AG09319 (cell line): ENCODE measurements around the gene ASIC2.
A peak's percentile ranks its signal among the peaks of the same experiment; 100 is the strongest.

Experiments used
- DNase-seq: peaks from one replicate; pipeline ENCODE4 v3.0.0-alpha.2; 2010; ENCODE audit warnings: low read depth; ENCODE audit errors: extremely low read depth
- TF ChIP-seq, protein P1 (sequence below): IDR thresholded peaks from 2 replicates; pipeline ENCODE4 v1.5.1; 2011; ENCODE audit warnings: low read depth, mild to moderate bottlenecking, inconsistent platforms, low read length, moderate library complexity

The ASIC2 gene

GRCh38 chr17:33288954-33289353 lies 4.1 kb downstream of the ASIC2 start:
- no peak for DNase-seq
- TF ChIP-seq, protein P1, sequence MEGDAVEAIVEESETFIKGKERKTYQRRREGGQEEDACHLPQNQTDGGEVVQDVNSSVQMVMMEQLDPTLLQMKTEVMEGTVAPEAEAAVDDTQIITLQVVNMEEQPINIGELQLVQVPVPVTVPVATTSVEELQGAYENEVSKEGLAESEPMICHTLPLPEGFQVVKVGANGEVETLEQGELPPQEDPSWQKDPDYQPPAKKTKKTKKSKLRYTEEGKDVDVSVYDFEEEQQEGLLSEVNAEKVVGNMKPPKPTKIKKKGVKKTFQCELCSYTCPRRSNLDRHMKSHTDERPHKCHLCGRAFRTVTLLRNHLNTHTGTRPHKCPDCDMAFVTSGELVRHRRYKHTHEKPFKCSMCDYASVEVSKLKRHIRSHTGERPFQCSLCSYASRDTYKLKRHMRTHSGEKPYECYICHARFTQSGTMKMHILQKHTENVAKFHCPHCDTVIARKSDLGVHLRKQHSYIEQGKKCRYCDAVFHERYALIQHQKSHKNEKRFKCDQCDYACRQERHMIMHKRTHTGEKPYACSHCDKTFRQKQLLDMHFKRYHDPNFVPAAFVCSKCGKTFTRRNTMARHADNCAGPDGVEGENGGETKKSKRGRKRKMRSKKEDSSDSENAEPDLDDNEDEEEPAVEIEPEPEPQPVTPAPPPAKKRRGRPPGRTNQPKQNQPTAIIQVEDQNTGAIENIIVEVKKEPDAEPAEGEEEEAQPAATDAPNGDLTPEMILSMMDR: no peak

- DNase-seq: no peak
- TF ChIP-seq, protein P1: no peak
Measured at GRCh38 chr17:33287096-33287725, 5.9 kb downstream of the ASIC2 start.

DNA sequence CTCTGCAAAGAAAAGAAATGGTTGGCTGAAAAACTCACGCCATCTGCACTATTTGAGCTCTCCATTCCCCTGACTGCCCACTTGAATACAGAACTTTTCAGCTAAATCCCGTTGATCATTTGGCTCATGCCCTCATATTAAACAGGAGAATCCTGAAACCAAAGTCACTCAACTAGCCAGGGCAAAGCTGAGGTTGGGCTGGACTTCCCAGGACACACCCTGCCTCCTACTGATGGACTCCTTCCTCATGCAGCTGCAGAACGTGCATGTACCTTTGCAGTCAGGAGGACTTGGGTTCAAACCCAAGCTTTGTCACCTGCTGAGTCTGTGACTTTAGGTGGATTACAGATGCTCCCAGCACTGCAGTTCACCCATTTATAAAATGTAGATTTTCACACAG lies 7.7 kb downstream of the ASIC2 start:
- TF ChIP-seq, protein P1: no peak
- no peak for DNase-seq

- peak; percentile 68 for DNase-seq
- TF ChIP-seq, protein P1: no peak
Measured at GRCh38 chr17:33284022-33284421, 9.1 kb downstream of the ASIC2 start.

GRCh38 chr17:33280162-33280943 lies 12.7 kb downstream of the ASIC2 start:
- TF ChIP-seq, protein P1: no peak
- no peak for DNase-seq

DNA sequence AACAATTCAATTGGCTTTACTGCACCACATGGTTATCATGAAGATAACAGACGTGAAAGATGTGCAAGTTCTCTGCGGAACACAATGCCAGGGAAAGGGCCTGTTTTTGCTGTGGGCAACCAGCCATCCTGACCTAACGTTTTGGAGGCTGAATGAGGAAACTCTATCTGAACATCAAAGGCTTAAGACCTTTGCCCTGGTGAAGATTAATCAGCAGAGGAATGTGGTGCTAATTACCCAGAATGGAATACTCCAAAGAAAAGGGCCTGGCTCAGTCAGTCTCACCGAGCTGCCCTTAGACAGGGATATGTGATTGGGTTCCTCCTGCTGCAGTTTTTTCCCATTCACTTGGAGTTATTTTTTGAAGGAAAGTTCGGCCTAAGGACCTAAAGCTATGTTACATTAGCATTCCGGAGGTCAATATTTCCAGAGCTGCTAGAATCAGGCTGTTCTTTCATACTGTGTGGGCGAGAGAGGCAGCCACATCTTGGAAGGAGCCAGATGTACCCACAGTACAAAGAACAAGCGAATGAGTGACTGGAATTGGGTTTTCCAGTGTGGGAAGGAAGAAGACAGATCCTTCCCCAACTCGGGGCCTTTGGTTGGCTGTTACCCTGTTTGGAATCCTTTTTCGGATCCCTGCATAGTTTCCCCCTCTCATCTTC lies 15.5 kb downstream of the ASIC2 start:
- TF ChIP-seq, protein P1: no peak
- no peak for DNase-seq
